ENCODE results near the gene BTD.

- TF ChIP-seq ZNF274 (IDR thresholded peaks at IDR 0.05; ENCODE audit: low read depth, low read length): no peak
- no peak for TF ChIP-seq YY1 (IDR thresholded peaks at IDR 0.05; ENCODE audit: insufficient read depth, insufficient read length)
These were observed 46.1 kb downstream of the BTD start for GRCh38 chr3:15647611-15648167.

Measured in NT2/D1 (cell line).